Non-pigmented ciliary epithelial cell (primary cell): ENCODE measurements around the gene TTLL11.
A peak's percentile ranks its signal among the peaks of the same experiment; 100 is the strongest.
"Not testable (repeated sequence)": the region's sequence is repeated elsewhere in the genome, so short reads cannot be mapped to it uniquely, and the experiment has no call there.

Source experiments
- DNase-seq: peaks from one replicate; pipeline ENCODE4 v3.0.0-alpha.2; 2010; ENCODE audit warnings: low read depth

Gene TTLL11

GRCh38 chr9:121902461-121903135 lies 190.5 kb downstream of the TTLL11 start:
- peak; percentile 98 for DNase-seq

GRCh38 chr9:121901616-121902015 lies 191.5 kb downstream of the TTLL11 start:
- DNase-seq: no peak

GRCh38 chr9:121900163-121900562 lies 192.9 kb downstream of the TTLL11 start:
- no peak for DNase-seq

- no peak for DNase-seq
Observed at GRCh38 chr9:121898856-121899255, 194.3 kb downstream of the TTLL11 start.

GRCh38 chr9:121897140-121897539 lies 196.0 kb downstream of the TTLL11 start:
- no peak for DNase-seq

GRCh38 chr9:121896545-121896943 lies 196.6 kb downstream of the TTLL11 start:
- DNase-seq: no peak

GRCh38 chr9:121895818-121896544 lies 197.1 kb downstream of the TTLL11 start:
- DNase-seq: no peak

- no peak for DNase-seq
Observed at GRCh38 chr9:121895358-121895757, 197.8 kb downstream of the TTLL11 start.

GRCh38 chr9:121894380-121894779 lies 198.7 kb downstream of the TTLL11 start:
- DNase-seq: not testable (repeated sequence)

GRCh38 chr9:121893786-121894185 lies 199.3 kb downstream of the TTLL11 start:
- no peak for DNase-seq

GRCh38 chr9:121892706-121893105 lies 200.4 kb downstream of the TTLL11 start:
- no peak for DNase-seq

- DNase-seq: no peak
Observed at GRCh38 chr9:121890746-121891145, 202.4 kb downstream of the TTLL11 start.

GRCh38 chr9:121889990-121890563 lies 203.0 kb downstream of the TTLL11 start:
- no peak for DNase-seq

GRCh38 chr9:121888438-121888775 lies 204.7 kb downstream of the TTLL11 start:
- DNase-seq: no peak

- no peak for DNase-seq
Observed at GRCh38 chr9:121887553-121888437, 205.3 kb downstream of the TTLL11 start.

- DNase-seq: no peak
Observed at GRCh38 chr9:121886759-121887485, 206.2 kb downstream of the TTLL11 start.

GRCh38 chr9:121885345-121885901 lies 207.7 kb downstream of the TTLL11 start:
- DNase-seq: no peak

GRCh38 chr9:121884057-121884541 lies 209.0 kb downstream of the TTLL11 start:
- DNase-seq: no peak

- DNase-seq: no peak
Observed at GRCh38 chr9:121883281-121884056, 209.6 kb downstream of the TTLL11 start.

GRCh38 chr9:121881920-121882500 lies 211.1 kb downstream of the TTLL11 start:
- no peak for DNase-seq
